Activated T-cell treated with anti-CD3 and anti-CD28 coated beads, Interleukin-2, amount 50 U/mL, for 72 hours (primary cell): ENCODE measurements around the gene LYSMD3. TPM values are rescaled to one million over a fixed set of nuclear protein-coding genes. Genes with fewer than 3 reads are reported as not detected.

Experiments used
- ATAC-seq, 2 donors: fragments of 150-1000 bp; cut with Tn5 transposase; replicated peaks in 1 of 2; 2 replicates each; pipeline ENCODE4 v1.10.0; 2021; ENCODE audit warnings: moderate library complexity in 2 of 2, mild to moderate bottlenecking in 1 of 2
- DNase-seq, 2 donors: peaks; one replicate each; pipeline ENCODE4 v3.0.0; 2021 to 2022; ENCODE audit warnings: mixed read lengths in 1 of 2
- H3K27ac Mint-ChIP-seq: one replicate; pipeline ENCODE4 v1.8.0; 2022; ENCODE audit warnings: mild to moderate bottlenecking, moderate library complexity, mixed read lengths
- H3K27me3 Mint-ChIP-seq: one replicate; pipeline ENCODE4 v1.8.0; 2022; ENCODE audit warnings: low read depth, mixed read lengths
- H3K36me3 Mint-ChIP-seq, 2 donors: one replicate each; pipeline ENCODE4 v1.8.0; 2022; ENCODE audit warnings: mixed read lengths in 2 of 2, mild to moderate bottlenecking in 1 of 2; ENCODE audit not compliant: insufficient read depth in 2 of 2
- H3K4me1 Mint-ChIP-seq: one replicate; pipeline ENCODE4 v1.8.0; 2022; ENCODE audit warnings: low read depth, mixed read lengths
- H3K4me3 Mint-ChIP-seq, 2 donors: one replicate each; pipeline ENCODE4 v1.8.0; 2022; ENCODE audit warnings: mild to moderate bottlenecking in 2 of 2, mixed read lengths in 2 of 2, moderate library complexity in 2 of 2
- H3K9me3 Mint-ChIP-seq, 2 donors: one replicate each; pipeline ENCODE4 v1.8.0; 2022; ENCODE audit warnings: mixed read lengths in 2 of 2
- total RNA-seq, 2 donors: library from RNA; stranded (reverse); gene quantifications; one replicate each; pipeline ENCODE4 v1.2.3, GENCODE V29; 2022

Gene LYSMD3
- total RNA-seq, 2 donors from 2014 or later, result 16.0 to 17.1 TPM

- Mint-ChIP-seq H3K9me3 (no peaks in the 10 kb centered on the region), H3K36me3 (no peaks in the 10 kb centered on the region), H3K4me1 (no peaks in the 10 kb centered on the region), H3K27ac (no peak overlapping the region), H3K27me3 (peaks cover 30% of the 10 kb centered on the region), H3K4me3 (no peak overlapping the region)
- DNase-seq (no peak), ATAC-seq (no peak)
Observed at GRCh38 chr5:90534922-90535321, 5.5 kb upstream of the LYSMD3 start.

DNA sequence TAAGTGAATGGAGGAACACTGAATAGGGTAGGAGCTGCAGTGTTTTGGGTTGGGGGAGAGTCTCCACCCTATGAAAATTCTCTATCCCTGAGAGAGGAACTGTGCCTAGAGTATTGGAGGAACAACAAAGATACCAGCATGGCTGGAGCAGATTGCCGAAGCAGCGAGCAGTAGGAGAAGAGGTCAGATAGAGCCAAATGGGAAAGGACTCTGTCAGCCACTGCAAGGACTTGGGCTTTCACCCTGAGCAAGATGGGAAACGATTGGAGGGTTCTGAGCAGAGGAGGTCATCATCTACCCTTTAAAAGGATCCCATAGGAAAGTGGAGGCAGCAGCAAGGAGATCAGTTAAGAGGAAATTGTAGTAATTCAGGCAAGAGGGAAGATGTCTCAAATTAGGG is 4.4 kb upstream of the LYSMD3 start:
- Mint-ChIP-seq H3K27me3 (peaks cover 30% of the 10 kb centered on the region), H3K4me3 (no peak overlapping the region), H3K27ac (no peak overlapping the region), H3K9me3 (no peaks in the 10 kb centered on the region), H3K4me1 (no peaks in the 10 kb centered on the region), H3K36me3 (peaks cover 0 to 2% of the 10 kb centered on the region in 2 donors)
- no peak for DNase-seq
- no peak for ATAC-seq

GRCh38 chr5:90530736-90531487 is 1.5 kb upstream of the LYSMD3 start:
- H3K9me3 Mint-ChIP-seq, result no peaks in the 10 kb centered on the region
- ATAC-seq, result no peak
- H3K4me3 Mint-ChIP-seq, result peak overlapping the region in 1 of 2 donors; percentile 79
- DNase-seq, result no peak
- peaks cover 2% of the 10 kb centered on the region in 2 donors for H3K36me3 Mint-ChIP-seq
- peak overlapping the region; percentile 21 for H3K27ac Mint-ChIP-seq
- peaks cover 24% of the 10 kb centered on the region for H3K4me1 Mint-ChIP-seq
- peaks cover 30% of the 10 kb centered on the region for H3K27me3 Mint-ChIP-seq

DNA sequence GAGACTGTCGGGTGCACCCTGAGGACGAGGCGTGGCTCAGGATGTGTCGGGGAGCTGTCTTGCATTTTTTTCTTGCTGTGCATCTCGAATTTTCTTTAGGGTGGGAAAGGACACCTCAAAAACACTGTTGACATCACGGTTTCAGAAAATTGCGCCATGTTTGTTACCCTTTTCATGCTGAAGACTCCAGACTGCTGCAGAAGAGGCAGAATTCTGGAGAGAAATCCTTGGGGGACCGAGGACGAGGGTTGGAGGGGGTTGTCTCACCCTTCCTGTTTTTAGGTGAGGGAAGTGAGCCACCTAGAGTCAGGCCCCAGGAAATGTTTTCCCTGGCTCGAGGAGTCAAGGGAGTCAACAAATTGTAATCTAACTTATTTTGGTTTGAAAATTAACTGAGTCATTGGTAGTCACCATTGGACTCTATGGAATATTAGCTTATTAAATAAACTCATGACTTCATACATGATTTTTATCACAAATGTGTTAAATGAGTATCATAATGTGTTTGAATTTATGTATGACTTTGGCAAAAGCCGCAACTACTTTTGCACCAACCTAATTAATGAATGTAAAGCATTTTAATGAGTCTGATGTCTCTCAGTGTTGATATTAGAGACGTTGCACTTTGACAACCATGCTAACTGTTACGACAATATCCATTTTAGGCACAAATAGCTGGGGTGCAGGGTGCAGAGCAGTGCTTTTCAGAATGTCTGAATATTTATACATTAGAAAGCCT is 724 bp upstream of the LYSMD3 start:
- H3K36me3 Mint-ChIP-seq, result peaks cover 2 to 4% of the 10 kb centered on the region in 2 donors
- H3K27me3 Mint-ChIP-seq, result peaks cover 22% of the 10 kb centered on the region
- peak; percentile 59 to 63 for DNase-seq
- peak overlapping the region; percentile 94 for H3K27ac Mint-ChIP-seq
- H3K4me1 Mint-ChIP-seq, result peaks cover 24% of the 10 kb centered on the region
- H3K4me3 Mint-ChIP-seq, result peak overlapping the region; percentile 79 to 98
- peak; percentile 59 to 61 for ATAC-seq
- no peaks in the 10 kb centered on the region for H3K9me3 Mint-ChIP-seq

DNA sequence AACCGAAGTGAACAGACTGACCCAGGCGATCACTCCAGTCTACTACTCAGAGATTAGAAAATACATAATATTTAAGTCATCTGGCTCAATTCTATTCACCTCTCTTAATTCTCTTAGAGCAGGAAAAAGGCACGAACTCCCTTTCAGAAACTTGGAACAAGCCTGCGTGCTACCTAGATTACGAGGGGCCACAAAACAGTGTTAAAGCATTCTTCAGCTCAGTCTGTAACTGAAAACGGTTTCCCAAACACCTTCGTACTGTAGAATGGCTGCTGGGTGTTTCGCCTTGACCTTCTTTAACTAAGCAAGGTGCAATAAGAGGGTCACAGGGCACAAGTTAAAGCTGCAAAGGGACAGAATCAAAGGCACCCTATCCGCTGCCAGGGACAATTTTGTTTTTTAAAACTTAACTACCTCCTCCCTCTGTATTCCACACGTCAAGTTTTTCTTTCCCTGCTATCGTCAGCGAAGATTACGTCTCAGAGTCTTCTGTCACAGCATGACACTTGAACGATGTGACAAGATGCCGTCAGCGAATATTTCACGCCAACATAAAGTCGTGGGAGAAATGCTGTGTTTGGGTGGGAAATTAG is 687 bp downstream of the LYSMD3 start:
- Mint-ChIP-seq H3K4me1 (peaks cover 24% of the 10 kb centered on the region), H3K36me3 (peaks cover 2 to 6% of the 10 kb centered on the region in 2 donors), H3K9me3 (no peaks in the 10 kb centered on the region), H3K4me3 (peak overlapping the region; percentile 79 to 98), H3K27ac (peak overlapping the region; percentile 62), H3K27me3 (peaks cover 9% of the 10 kb centered on the region)
- ATAC-seq (peak in 1 of 2 donors; percentile 11), DNase-seq (no peak)

- Mint-ChIP-seq H3K27me3 (no peaks in the 10 kb centered on the region), H3K36me3 (peaks cover 7 to 20% of the 10 kb centered on the region in 2 donors), H3K27ac (no peak overlapping the region), H3K4me1 (no peaks in the 10 kb centered on the region), H3K9me3 (no peaks in the 10 kb centered on the region), H3K4me3 (no peak overlapping the region)
- DNase-seq (no peak), ATAC-seq (no peak)
Observed at GRCh38 chr5:90519081-90519480, 10.3 kb downstream of the LYSMD3 start.

- Mint-ChIP-seq H3K27me3 (no peaks in the 10 kb centered on the region), H3K4me1 (no peaks in the 10 kb centered on the region), H3K36me3 (peaks cover 7 to 20% of the 10 kb centered on the region in 2 donors), H3K4me3 (no peak overlapping the region), H3K9me3 (no peaks in the 10 kb centered on the region), H3K27ac (no peak overlapping the region)
- ATAC-seq (no peak), DNase-seq (no peak)
Observed at GRCh38 chr5:90518661-90519060, 10.7 kb downstream of the LYSMD3 start.

GRCh38 chr5:90514520-90514919 is 14.9 kb downstream of the LYSMD3 start:
- no peaks in the 10 kb centered on the region for H3K9me3 Mint-ChIP-seq
- H3K27me3 Mint-ChIP-seq, result no peaks in the 10 kb centered on the region
- ATAC-seq (no peak), DNase-seq (no peak)
- H3K4me3 Mint-ChIP-seq, result no peak overlapping the region
- H3K4me1 Mint-ChIP-seq, result no peaks in the 10 kb centered on the region
- H3K27ac Mint-ChIP-seq, result no peak overlapping the region
- peaks cover 7 to 12% of the 10 kb centered on the region in 2 donors for H3K36me3 Mint-ChIP-seq

GRCh38 chr5:90510438-90510837 is 18.9 kb downstream of the LYSMD3 start:
- Mint-ChIP-seq H3K27me3 (no peaks in the 10 kb centered on the region), H3K27ac (no peak overlapping the region), H3K4me1 (no peaks in the 10 kb centered on the region), H3K9me3 (no peaks in the 10 kb centered on the region), H3K4me3 (no peak overlapping the region), H3K36me3 (peaks cover 3 to 7% of the 10 kb centered on the region in 2 donors)
- ATAC-seq (no peak), DNase-seq (no peak)

DNA sequence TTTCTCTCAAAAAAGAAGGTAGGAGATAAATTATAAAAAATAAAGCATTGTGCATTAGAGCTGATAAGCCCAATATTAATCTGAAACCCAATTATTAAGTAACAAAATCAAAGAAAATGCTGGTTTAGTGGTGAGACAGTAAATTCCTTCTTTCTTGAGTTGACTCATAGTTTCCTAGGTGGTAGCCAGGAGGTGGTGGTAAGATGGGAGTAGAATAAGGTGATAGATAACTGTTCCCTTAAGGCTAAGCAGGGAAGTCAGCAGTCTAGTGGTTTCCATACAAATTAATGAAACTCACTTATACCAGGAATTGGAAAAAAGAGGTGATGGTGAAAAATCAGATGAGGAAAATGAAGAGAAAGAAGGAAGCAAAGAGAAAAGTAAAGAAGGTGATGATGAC is 23.2 kb downstream of the LYSMD3 start:
- H3K27ac Mint-ChIP-seq, result no peak overlapping the region
- DNase-seq, result no peak
- peaks cover 3 to 4% of the 10 kb centered on the region in 2 donors for H3K36me3 Mint-ChIP-seq
- H3K4me3 Mint-ChIP-seq, result no peak overlapping the region
- ATAC-seq, result no peak
- H3K27me3 Mint-ChIP-seq, result no peaks in the 10 kb centered on the region
- H3K4me1 Mint-ChIP-seq, result no peaks in the 10 kb centered on the region
- no peaks in the 10 kb centered on the region for H3K9me3 Mint-ChIP-seq

- peaks cover 3 to 4% of the 10 kb centered on the region in 2 donors for H3K36me3 Mint-ChIP-seq
- no peak overlapping the region for H3K4me3 Mint-ChIP-seq
- DNase-seq (no peak), ATAC-seq (no peak)
- no peaks in the 10 kb centered on the region for H3K9me3 Mint-ChIP-seq
- H3K27ac Mint-ChIP-seq, result no peak overlapping the region
- H3K4me1 Mint-ChIP-seq, result no peaks in the 10 kb centered on the region
- no peaks in the 10 kb centered on the region for H3K27me3 Mint-ChIP-seq
Observed at GRCh38 chr5:90504743-90505142, 24.6 kb downstream of the LYSMD3 start.

DNA sequence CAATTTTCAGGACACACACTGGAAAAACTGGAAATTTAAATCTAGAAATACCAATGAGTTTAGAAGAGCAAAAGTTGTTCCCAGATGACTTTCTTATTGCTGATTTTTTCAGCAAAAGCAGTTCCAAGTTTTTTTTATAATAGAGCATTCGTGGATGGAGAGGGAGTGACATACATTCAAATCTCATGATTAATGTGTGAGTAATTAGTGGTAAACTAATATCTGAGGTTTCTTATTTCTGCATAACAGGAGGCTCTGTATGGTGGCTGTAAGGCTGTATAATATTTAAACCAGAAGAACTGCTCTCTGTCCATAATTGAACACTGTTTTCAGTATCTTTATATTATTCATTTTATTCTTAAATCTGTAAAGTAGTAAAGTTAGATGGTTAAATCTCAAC is 25.8 kb downstream of the LYSMD3 start:
- DNase-seq (no peak), ATAC-seq (no peak)
- H3K9me3 Mint-ChIP-seq, result no peaks in the 10 kb centered on the region
- peaks cover 2% of the 10 kb centered on the region in 2 donors for H3K36me3 Mint-ChIP-seq
- H3K27me3 Mint-ChIP-seq, result no peaks in the 10 kb centered on the region
- H3K27ac Mint-ChIP-seq, result no peak overlapping the region
- H3K4me1 Mint-ChIP-seq, result no peaks in the 10 kb centered on the region
- H3K4me3 Mint-ChIP-seq, result no peak overlapping the region

GRCh38 chr5:90495146-90495545 is 34.2 kb downstream of the LYSMD3 start:
- no peaks in the 10 kb centered on the region for H3K27me3 Mint-ChIP-seq
- peaks cover 0 to 3% of the 10 kb centered on the region in 2 donors for H3K9me3 Mint-ChIP-seq
- peaks cover 5 to 17% of the 10 kb centered on the region in 2 donors for H3K36me3 Mint-ChIP-seq
- H3K4me3 Mint-ChIP-seq, result no peak overlapping the region
- H3K27ac Mint-ChIP-seq, result no peak overlapping the region
- H3K4me1 Mint-ChIP-seq, result no peaks in the 10 kb centered on the region
- DNase-seq (no peak), ATAC-seq (no peak)
